Measurements from ENCODE around the gene GGA3. TPM values are rescaled to one million over a fixed set of nuclear protein-coding genes. Genes with fewer than 3 reads are reported as not detected.

The GGA3 gene
- total and polyA plus RNA-seq, 10 of the 15 experiments (the other 5 are each of a cell fraction or from before 2014, with no cell fraction given) = 7.0 to 57.5 (median 34.0) TPM

- TF ChIP-seq CHD4 (IDR thresholded peaks at IDR 0.05) (no peak), POLR2AphosphoS2 (IDR thresholded peaks at IDR 0.05; ENCODE audit: low read depth, low read length) (no peak), PAX8 (IDR thresholded peaks at IDR 0.05) (no peak), CEBPB (IDR thresholded peaks at IDR 0.05; ENCODE audit: borderline replicate concordance in 1 of 2, low read depth in 2 of 2, low read length in 2 of 2) (no peak), RB1 (IDR thresholded peaks at IDR 0.05; ENCODE audit: borderline replicate concordance) (no peak)
Observed at GRCh38 chr17:75246404-75246803, 15.0 kb downstream of the GGA3 start (continued).

GRCh38 chr17:75245011-75245410 is 16.4 kb downstream of the GGA3 start:
- ChIA-PET CTCF (interaction anchor here (0.6 to 1.4 kb wide), 6 partner anchors 26 to 675 kb away, joined by 3 to 5 read pairs (median 3); partner anchors contain the start of genes MIF4GD and SLC25A19), POLR2A (interaction anchor here (0.5 to 3.6 kb wide), 4 partner anchors 16 to 1571 kb away, joined by 3 to 21 read pairs (median 4); partner anchors contain the start of genes GGA3 and MRPS7), SMC1A (ENCODE audit: uncharacterized antibody, unreplicated experiment) (interaction anchor here (0.9 to 1.2 kb wide), 4 partner anchors 13 to 167 kb away, joined by 3 read pairs; partner anchors contain the start of gene GRB2), RAD21 (ENCODE audit: unreplicated experiment) (no interaction called here)
- no peaks in the 10 kb centered on the region for H3K9me3 ChIP-seq (replicated peaks; ENCODE audit: control insufficient read depth, insufficient read depth, low read length)
- no peaks in the 10 kb centered on the region for H3K27me3 ChIP-seq (replicated peaks in 1 of 2; ENCODE audit: control insufficient read depth in 2 of 2, insufficient read depth in 2 of 2, low read length in 1 of 2)
- H3K27ac ChIP-seq (ENCODE audit: control insufficient read depth, insufficient read depth) = peak overlapping the region; percentile 48
- H3K4me1 ChIP-seq (ENCODE audit: control insufficient read depth, insufficient read depth, low read length) = peaks cover 47% of the 10 kb centered on the region
- in situ Hi-C loops (cut with MboI) (no loop called here), intact Hi-C loops (cut with micrococcal nuclease; ENCODE audit: unreplicated experiment) (no loop called here)
- H2AFZ ChIP-seq (ENCODE audit: control insufficient read depth, low read depth, low read length) = no peak overlapping the region
- WGBS (ENCODE audit: insufficient coverage, insufficient replicate concordance, low lambda C conversion rate, missing lambda C conversion rate) = 56% methylated on average over 6 of the region's 6 CpGs
- peaks cover 15% of the 10 kb centered on the region for H3K79me2 ChIP-seq (ENCODE audit: control insufficient read depth, insufficient read depth, low read length)
- H3K36me3 ChIP-seq (ENCODE audit: control insufficient read depth in 2 of 2, insufficient read depth in 2 of 2, low read length in 1 of 2) = peaks cover 41 to 47% of the 10 kb centered on the region in 2 experiments
- H3K4me2 ChIP-seq (ENCODE audit: control insufficient read depth, insufficient read depth) = peak overlapping the region; percentile 1; the same call in 1 of the 2 replicates
- BruUV-seq (replicated peaks) = no TSS peak
- H3K9ac ChIP-seq (ENCODE audit: control insufficient read depth, insufficient read depth, low read length) = peak overlapping the region; percentile 8; the same call in 1 of the 2 replicates
- H4K20me1 ChIP-seq (ENCODE audit: control insufficient read depth, insufficient read depth) = no peaks in the 10 kb centered on the region
- DNase-seq (ENCODE audit: low read depth, low spot score) (no peak), ATAC-seq (no peak), FAIRE-seq (no peak)
- TF ChIP-seq NFIC (IDR thresholded peaks at IDR 0.05; ENCODE audit: low read depth, low read length) = no peak
- TF ChIP-seq RELB (IDR thresholded peaks at IDR 0.05; ENCODE audit: low read depth) = no peak
- no peak for TF ChIP-seq ZZZ3 (IDR thresholded peaks at IDR 0.05; ENCODE audit: control insufficient read depth, insufficient read length, low read depth)
- TF ChIP-seq RFX5 (IDR thresholded peaks at IDR 0.05; ENCODE audit: low read depth, low read length) = no peak
- TF ChIP-seq CHD1 (IDR thresholded peaks at IDR 0.05; ENCODE audit: low read depth, low read length) = no peak
- no peak for TF ChIP-seq RUNX3 (IDR thresholded peaks at IDR 0.05; ENCODE audit: low read length)
- TF ChIP-seq EED (IDR thresholded peaks at IDR 0.05; ENCODE audit: low read depth) = no peak
- no peak for TF ChIP-seq POLR2A (IDR thresholded peaks at IDR 0.05; ENCODE audit: low read depth, low read length)
- no peak for TF ChIP-seq SREBF1 (IDR thresholded peaks at IDR 0.05; ENCODE audit: low read length)
- no peak for TF ChIP-seq PAX5 (IDR thresholded peaks at IDR 0.05; ENCODE audit: borderline replicate concordance, low read depth, low read length)
- TF ChIP-seq GABPA (IDR thresholded peaks at IDR 0.05; ENCODE audit: low read depth) = no peak
- no peak for TF ChIP-seq DPF2 (IDR thresholded peaks at IDR 0.05)
- TF ChIP-seq PML (IDR thresholded peaks at IDR 0.05; ENCODE audit: low read length) = no peak
- H3K4me3 ChIP-seq = no peak overlapping the region

All from GM12878 (cell line).